ENCODE data around the gene C19orf33. TPM values are rescaled to one million over a fixed set of nuclear protein-coding genes. Genes with fewer than 3 reads are reported as not detected.

The C19orf33 gene
- total RNA-seq, 1 donor = not detected

DNA sequence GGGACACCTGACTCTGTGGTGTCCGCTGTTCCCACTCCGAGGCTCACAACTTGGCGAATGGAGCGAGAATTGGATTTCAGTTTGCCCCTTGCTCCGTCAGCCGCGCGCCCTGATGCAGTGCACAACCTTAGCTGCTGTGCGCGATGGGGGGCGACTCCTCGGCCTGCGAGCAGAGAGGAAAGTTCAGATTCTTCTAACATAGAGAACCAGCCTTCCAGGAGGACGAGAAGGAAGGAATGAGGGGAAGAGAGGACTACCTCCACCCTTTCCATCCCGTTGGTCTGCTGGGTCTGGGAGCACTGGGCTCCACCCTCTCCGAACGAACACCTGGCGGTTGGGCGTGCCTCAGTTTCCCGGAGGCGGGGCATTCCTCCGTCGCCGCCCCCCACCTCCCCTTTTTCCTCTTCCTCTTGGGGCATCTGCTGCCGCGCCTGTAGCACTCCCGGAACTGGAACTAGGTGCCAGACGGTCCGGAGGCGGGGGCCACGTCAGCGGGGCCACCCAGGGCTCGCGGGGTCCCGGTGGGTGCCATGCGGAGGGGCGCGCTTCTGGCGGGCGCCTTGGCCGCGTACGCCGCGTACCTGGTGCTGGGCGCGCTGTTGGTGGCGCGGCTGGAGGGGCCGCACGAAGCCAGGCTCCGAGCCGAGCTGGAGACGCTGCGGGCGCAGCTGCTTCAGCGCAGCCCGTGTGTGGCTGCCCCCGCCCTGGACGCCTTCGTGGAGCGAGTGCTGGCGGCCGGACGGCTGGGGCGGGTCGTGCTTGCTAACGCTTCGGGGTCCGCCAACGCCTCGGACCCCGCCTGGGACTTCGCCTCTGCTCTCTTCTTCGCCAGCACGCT is 15.6 kb downstream of the C19orf33 start, which contains the start of gene KCNK6:
Gene KCNK6 (plus strand): TSS at position 425 of the 838 bp plus-strand sequence. CDS start 106 bp downstream, at position 531.
- Histone ChIP-seq H3K36me3 (ENCODE audit: insufficient read depth, low read length) (peaks cover 7% of the 10 kb centered on the region), H4K20me1 (ENCODE audit: insufficient read depth, low read length) (no peaks in the 10 kb centered on the region), H3K4me1 (ENCODE audit: insufficient read depth, low read length) (peaks cover 29% of the 10 kb centered on the region), H3K27me3 (ENCODE audit: insufficient read depth, low read length) (no peaks in the 10 kb centered on the region), H3K4me3 (ENCODE audit: insufficient read depth, low read length) (peak within 1 kb of the TSS; percentile 86), H3K9me3 (ENCODE audit: low read depth, low read length) (no peaks in the 10 kb centered on the region), H3K4me2 (ENCODE audit: insufficient read depth, low read length) (peak within 1 kb of the TSS; percentile 96), H3K79me2 (ENCODE audit: insufficient read depth, low read length) (peaks cover 25% of the 10 kb centered on the region), H2AFZ (ENCODE audit: low read length) (peak within 1 kb of the TSS; percentile 85), H3K27ac (ENCODE audit: low read depth, low read length) (peak within 1 kb of the TSS; percentile 28)
- DNase-seq (ENCODE audit: insufficient read length, low spot score, missing footprints) = peak; percentile 92
- TF ChIP-seq, protein P1, sequence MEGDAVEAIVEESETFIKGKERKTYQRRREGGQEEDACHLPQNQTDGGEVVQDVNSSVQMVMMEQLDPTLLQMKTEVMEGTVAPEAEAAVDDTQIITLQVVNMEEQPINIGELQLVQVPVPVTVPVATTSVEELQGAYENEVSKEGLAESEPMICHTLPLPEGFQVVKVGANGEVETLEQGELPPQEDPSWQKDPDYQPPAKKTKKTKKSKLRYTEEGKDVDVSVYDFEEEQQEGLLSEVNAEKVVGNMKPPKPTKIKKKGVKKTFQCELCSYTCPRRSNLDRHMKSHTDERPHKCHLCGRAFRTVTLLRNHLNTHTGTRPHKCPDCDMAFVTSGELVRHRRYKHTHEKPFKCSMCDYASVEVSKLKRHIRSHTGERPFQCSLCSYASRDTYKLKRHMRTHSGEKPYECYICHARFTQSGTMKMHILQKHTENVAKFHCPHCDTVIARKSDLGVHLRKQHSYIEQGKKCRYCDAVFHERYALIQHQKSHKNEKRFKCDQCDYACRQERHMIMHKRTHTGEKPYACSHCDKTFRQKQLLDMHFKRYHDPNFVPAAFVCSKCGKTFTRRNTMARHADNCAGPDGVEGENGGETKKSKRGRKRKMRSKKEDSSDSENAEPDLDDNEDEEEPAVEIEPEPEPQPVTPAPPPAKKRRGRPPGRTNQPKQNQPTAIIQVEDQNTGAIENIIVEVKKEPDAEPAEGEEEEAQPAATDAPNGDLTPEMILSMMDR (IDR thresholded peaks at IDR 0.05; ENCODE audit: extremely low read depth, low read depth, low read length) = no peak

DNA sequence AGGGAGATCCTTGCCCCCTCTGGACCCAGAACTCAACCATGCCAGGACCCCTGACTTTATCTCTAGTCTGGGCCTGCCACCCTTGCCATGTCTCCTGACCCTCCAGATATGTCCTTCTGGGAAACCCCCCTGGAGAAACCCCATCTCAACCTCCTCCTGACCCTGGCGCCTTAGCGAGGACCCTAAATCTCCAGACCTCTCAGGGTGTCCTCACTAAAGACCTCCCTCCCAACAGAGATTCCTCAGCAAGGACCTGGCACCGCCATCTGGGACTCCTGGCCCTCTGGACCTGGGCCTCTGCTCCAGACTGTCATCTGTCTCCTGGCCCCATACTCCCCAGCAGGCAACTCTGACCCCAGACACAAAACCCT is 16.9 kb downstream of the C19orf33 start:
- Histone ChIP-seq H3K79me2 (ENCODE audit: insufficient read depth, low read length) (peaks cover 16% of the 10 kb centered on the region), H3K9me3 (ENCODE audit: low read depth, low read length) (no peaks in the 10 kb centered on the region), H4K20me1 (ENCODE audit: insufficient read depth, low read length) (no peaks in the 10 kb centered on the region), H2AFZ (ENCODE audit: low read length) (no peak overlapping the region), H3K27me3 (ENCODE audit: insufficient read depth, low read length) (no peaks in the 10 kb centered on the region), H3K4me1 (ENCODE audit: insufficient read depth, low read length) (peaks cover 23% of the 10 kb centered on the region), H3K4me2 (ENCODE audit: insufficient read depth, low read length) (peak overlapping the region; percentile 96), H3K27ac (ENCODE audit: low read depth, low read length) (peak overlapping the region; percentile 63), H3K36me3 (ENCODE audit: insufficient read depth, low read length) (peaks cover 11% of the 10 kb centered on the region), H3K4me3 (ENCODE audit: insufficient read depth, low read length) (peak overlapping the region; percentile 86)
- TF ChIP-seq, protein P1 (IDR thresholded peaks at IDR 0.05; ENCODE audit: extremely low read depth, low read depth, low read length) = no peak
- DNase-seq (ENCODE audit: insufficient read length, low spot score, missing footprints) = peak; percentile 51

DNA sequence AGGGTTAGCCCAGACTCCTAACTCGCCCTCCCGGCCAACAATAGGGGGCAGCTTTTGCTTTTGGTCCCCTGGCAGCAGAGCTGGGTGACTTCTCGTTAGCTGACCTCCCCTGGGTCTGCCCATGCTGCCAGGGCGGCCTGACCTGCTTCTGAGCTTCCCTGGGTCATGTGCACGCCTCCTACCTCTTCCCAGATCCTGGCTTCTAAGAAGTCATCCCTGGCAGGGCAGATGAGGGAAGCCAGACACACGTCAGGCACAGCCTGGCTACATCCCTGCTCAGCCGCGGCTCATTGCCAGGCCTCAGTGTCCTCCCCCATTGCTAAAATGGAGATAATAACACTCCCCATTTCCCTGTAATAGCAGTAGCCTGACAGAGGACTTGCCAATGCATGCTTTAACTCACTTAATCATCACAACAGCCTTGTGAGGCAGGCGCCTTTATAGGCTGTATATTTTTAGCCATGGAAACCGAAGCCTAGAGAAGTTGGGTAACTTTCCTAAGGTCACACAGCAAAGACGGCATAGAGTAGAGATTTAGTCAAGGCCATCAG is 17.7 kb downstream of the C19orf33 start:
- Histone ChIP-seq H3K4me3 (ENCODE audit: insufficient read depth, low read length) (peak overlapping the region; percentile 43), H2AFZ (ENCODE audit: low read length) (no peak overlapping the region), H3K79me2 (ENCODE audit: insufficient read depth, low read length) (peaks cover 16% of the 10 kb centered on the region), H4K20me1 (ENCODE audit: insufficient read depth, low read length) (no peaks in the 10 kb centered on the region), H3K27me3 (ENCODE audit: insufficient read depth, low read length) (no peaks in the 10 kb centered on the region), H3K9me3 (ENCODE audit: low read depth, low read length) (no peaks in the 10 kb centered on the region), H3K4me1 (ENCODE audit: insufficient read depth, low read length) (peaks cover 23% of the 10 kb centered on the region), H3K4me2 (ENCODE audit: insufficient read depth, low read length) (peak overlapping the region; percentile 96), H3K27ac (ENCODE audit: low read depth, low read length) (peak overlapping the region; percentile 63), H3K36me3 (ENCODE audit: insufficient read depth, low read length) (peaks cover 17% of the 10 kb centered on the region)
- TF ChIP-seq, protein P1 (IDR thresholded peaks at IDR 0.05; ENCODE audit: extremely low read depth, low read depth, low read length) = no peak
- peak; percentile 95 for DNase-seq (ENCODE audit: insufficient read length, low spot score, missing footprints)

DNA sequence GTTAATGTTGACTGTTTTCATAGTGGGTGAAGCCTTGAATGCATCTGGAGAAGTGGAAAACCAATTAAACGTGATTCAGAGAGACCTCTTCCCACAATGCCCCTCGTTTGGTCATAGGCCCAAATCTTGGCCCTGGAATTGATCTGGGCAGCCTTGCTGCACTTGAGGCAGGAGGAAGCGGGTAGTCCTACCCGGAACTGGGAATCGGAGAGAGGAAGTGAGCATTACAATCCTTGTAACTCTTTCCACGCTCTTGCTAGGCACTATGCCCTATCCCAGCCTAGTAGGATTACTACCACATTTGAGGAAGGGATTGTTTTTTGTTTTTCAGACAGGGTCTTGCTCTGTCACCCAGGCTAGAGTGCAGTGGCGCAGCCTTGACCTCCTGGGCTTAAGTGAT is 19.2 kb downstream of the C19orf33 start:
- Histone ChIP-seq H3K27ac (ENCODE audit: low read depth, low read length) (no peak overlapping the region), H3K4me2 (ENCODE audit: insufficient read depth, low read length) (no peak overlapping the region), H3K36me3 (ENCODE audit: insufficient read depth, low read length) (peaks cover 33% of the 10 kb centered on the region)

More for the DNA sequence above, 19.2 kb downstream of the C19orf33 start:
- no peak overlapping the region for H3K4me3 ChIP-seq (ENCODE audit: insufficient read depth, low read length)
- H4K20me1 ChIP-seq (ENCODE audit: insufficient read depth, low read length) = no peaks in the 10 kb centered on the region
- TF ChIP-seq, protein P1 (IDR thresholded peaks at IDR 0.05; ENCODE audit: extremely low read depth, low read depth, low read length) = no peak
- peaks cover 23% of the 10 kb centered on the region for H3K4me1 ChIP-seq (ENCODE audit: insufficient read depth, low read length)
- H3K79me2 ChIP-seq (ENCODE audit: insufficient read depth, low read length) = peaks cover 16% of the 10 kb centered on the region
- DNase-seq (ENCODE audit: insufficient read length, low spot score, missing footprints) = no peak
- no peaks in the 10 kb centered on the region for H3K9me3 ChIP-seq (ENCODE audit: low read depth, low read length)
- no peaks in the 10 kb centered on the region for H3K27me3 ChIP-seq (ENCODE audit: insufficient read depth, low read length)
- H2AFZ ChIP-seq (ENCODE audit: low read length) = no peak overlapping the region
